Keratinocyte (primary cell): ENCODE results near the gene KCNJ3. TPM values are rescaled to one million over a fixed set of nuclear protein-coding genes. Genes with fewer than 3 reads are reported as not detected.

ENCODE experiments used
- DNase-seq: peaks from one replicate; pipeline ENCODE4 v3.0.0-alpha.2; 2011; ENCODE audit warnings: low read depth, missing footprints, low spot score
- FAIRE-seq: peaks from 2 replicates; lab custom pipeline; 2011; peaks lifted over from hg19 to GRCh38; lab: Jason Lieb, UNC
- H2AFZ ChIP-seq: 2 replicates; pipeline ENCODE4 v1.6.0; 2012; ENCODE audit warnings: low read length, control low read depth, inconsistent platforms; ENCODE audit not compliant: control insufficient read depth
- H3K27ac ChIP-seq: 2 replicates; pipeline ENCODE4 v1.5.1; 2011; ENCODE audit warnings: low read length; ENCODE audit not compliant: control insufficient read depth, insufficient read depth
- H3K27me3 ChIP-seq: 3 replicates; pipeline ENCODE4 v1.6.0; 2011; ENCODE audit warnings: low read length; ENCODE audit not compliant: control insufficient read depth, insufficient read depth; ENCODE audit errors: extremely low read depth
- H3K36me3 ChIP-seq, 2 experiments: 2 replicates in 1 of 2; 3 replicates in 1 of 2; pipeline ENCODE4 v1.5.1; 2011; ENCODE audit warnings: low read length in 2 of 2, mild to moderate bottlenecking in 1 of 2; ENCODE audit not compliant: control insufficient read depth in 2 of 2, insufficient read depth in 2 of 2; ENCODE audit errors: extremely low read depth in 1 of 2
- H3K4me1 ChIP-seq: 3 replicates; pipeline ENCODE4 v1.5.1; 2011; ENCODE audit warnings: low read length; ENCODE audit not compliant: control insufficient read depth, insufficient read depth; ENCODE audit errors: extremely low read depth
- H3K4me2 ChIP-seq: 3 replicates; pipeline ENCODE4 v1.6.0; 2011; ENCODE audit warnings: low read depth, low read length; ENCODE audit not compliant: control insufficient read depth, insufficient read depth; ENCODE audit errors: extremely low read depth
- H3K4me3 ChIP-seq, 3 experiments: fragments of 200-600 bp in 1 of 3; sonication (generic) in 1 of 3; 2 replicates in 2 of 3; 3 replicates in 1 of 3; pipeline ENCODE4 v1.5.1; 2011 to 2016; ENCODE audit warnings: low read length in 3 of 3, mild to moderate bottlenecking in 3 of 3, control low read depth in 2 of 3, inconsistent platforms in 1 of 3, low read depth in 1 of 3, mixed read lengths in 1 of 3, mixed run types in 1 of 3, moderate library complexity in 1 of 3; ENCODE audit not compliant: control insufficient read depth in 2 of 3, insufficient read depth in 2 of 3; ENCODE audit errors: extremely low read depth in 1 of 3
- H3K79me2 ChIP-seq: 2 replicates; pipeline ENCODE4 v1.6.0; 2012; ENCODE audit warnings: low read length; ENCODE audit not compliant: control insufficient read depth, insufficient read depth
- H3K9ac ChIP-seq: 3 replicates; pipeline ENCODE4 v1.6.0; 2011; ENCODE audit warnings: low read length; ENCODE audit not compliant: control insufficient read depth, insufficient read depth; ENCODE audit errors: extremely low read depth
- H3K9me1 ChIP-seq: 3 replicates; pipeline ENCODE4 v1.6.0; 2011; ENCODE audit warnings: low read length; ENCODE audit not compliant: control insufficient read depth, insufficient read depth; ENCODE audit errors: extremely low read depth
- H3K9me3 ChIP-seq: 2 replicates; pipeline ENCODE4 v1.5.1; 2012; ENCODE audit warnings: low read depth, low read length; ENCODE audit not compliant: control insufficient read depth
- H4K20me1 ChIP-seq: 3 replicates; pipeline ENCODE4 v1.6.0; 2011; ENCODE audit warnings: low read length; ENCODE audit not compliant: control insufficient read depth, insufficient read depth; ENCODE audit errors: extremely low read depth
- EZH2 ChIP-seq: IDR thresholded peaks from one replicate; pipeline ENCODE4 v1.6.1; 2012; ENCODE audit warnings: inconsistent platforms, mild to moderate bottlenecking, low read length, moderate library complexity
- dilution Hi-C: fragments of 300-500 bp; cut with MboI; formaldehyde crosslinking; loops from one replicate; pipeline ENCODE4 v1.7.0; 2020; ENCODE audit warnings: low sequenced_read_pairs; ENCODE audit not compliant: extremely low pct_ligation_motif_present
- polyA plus RNA-seq, 5 experiments: library from polyadenylated mRNA; depleted of rRNA in 3 of 5; stranded (reverse) in 3 of 5; stranded (forward) in 1 of 5; unstranded in 1 of 5; fragments of >200 nt; gene quantifications; 1 replicate in 1 of 5; 2 replicates in 3 of 5; 3 replicates in 1 of 5; pipeline versions ENCODE4 v1.2.1 to v1.2.3, GENCODE V29; 2011 to 2012; ENCODE audit warnings: missing spikeins in 2 of 5, low read depth in 1 of 5, low replicate concordance in 1 of 5
- TF ChIP-seq, protein P1 (sequence below), 3 experiments: IDR thresholded peaks in 1 of 3; conservative IDR thresholded peaks in 1 of 3; optimal IDR thresholded peaks in 1 of 3; 2 replicates in 2 of 3; 3 replicates in 1 of 3; pipeline versions ENCODE3 to v1.5.1; 2011; ENCODE audit warnings: low read length in 3 of 3, mild to moderate bottlenecking in 3 of 3, moderate library complexity in 2 of 3, control low read depth in 1 of 3, inconsistent platforms in 1 of 3; ENCODE audit not compliant: insufficient read depth in 2 of 3; ENCODE audit errors: extremely low read depth in 1 of 3

The KCNJ3 gene
- polyA plus RNA-seq, 1 donor (not counting 4 experiments of a cell fraction or from before 2014, with no cell fraction given): not detected

DNA sequence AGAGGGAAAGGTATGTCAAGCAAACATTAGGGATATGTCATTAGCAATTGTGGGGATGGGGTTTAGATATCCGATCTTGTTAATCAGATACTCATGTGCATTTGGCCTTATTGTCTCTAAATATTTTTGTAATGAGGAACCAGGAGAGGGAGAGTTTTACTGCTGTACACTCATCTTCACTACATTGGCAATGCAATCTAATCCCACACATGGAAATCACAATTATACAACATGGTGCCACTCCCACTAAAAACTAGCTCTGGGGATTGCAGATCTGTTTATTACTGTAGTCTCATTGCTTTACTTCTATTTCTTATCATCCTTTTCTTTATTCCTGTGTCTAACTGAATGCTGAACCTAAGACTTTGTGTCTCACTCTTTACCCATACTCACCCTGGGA lies 39.6 kb upstream of the KCNJ3 start:
- H3K9me3 ChIP-seq: no peaks in the 10 kb centered on the region
- FAIRE-seq (no peak), DNase-seq (no peak)
- no peak overlapping the region for H3K4me2 ChIP-seq
- no peaks in the 10 kb centered on the region for H4K20me1 ChIP-seq
- no peak overlapping the region for H3K9ac ChIP-seq
- no peaks in the 10 kb centered on the region for H3K79me2 ChIP-seq
- no peak overlapping the region for H3K27ac ChIP-seq
- H3K4me1 ChIP-seq: no peaks in the 10 kb centered on the region
- dilution Hi-C loops: no loop called here
- no peak overlapping the region for H2AFZ ChIP-seq
- TF ChIP-seq, protein P1, sequence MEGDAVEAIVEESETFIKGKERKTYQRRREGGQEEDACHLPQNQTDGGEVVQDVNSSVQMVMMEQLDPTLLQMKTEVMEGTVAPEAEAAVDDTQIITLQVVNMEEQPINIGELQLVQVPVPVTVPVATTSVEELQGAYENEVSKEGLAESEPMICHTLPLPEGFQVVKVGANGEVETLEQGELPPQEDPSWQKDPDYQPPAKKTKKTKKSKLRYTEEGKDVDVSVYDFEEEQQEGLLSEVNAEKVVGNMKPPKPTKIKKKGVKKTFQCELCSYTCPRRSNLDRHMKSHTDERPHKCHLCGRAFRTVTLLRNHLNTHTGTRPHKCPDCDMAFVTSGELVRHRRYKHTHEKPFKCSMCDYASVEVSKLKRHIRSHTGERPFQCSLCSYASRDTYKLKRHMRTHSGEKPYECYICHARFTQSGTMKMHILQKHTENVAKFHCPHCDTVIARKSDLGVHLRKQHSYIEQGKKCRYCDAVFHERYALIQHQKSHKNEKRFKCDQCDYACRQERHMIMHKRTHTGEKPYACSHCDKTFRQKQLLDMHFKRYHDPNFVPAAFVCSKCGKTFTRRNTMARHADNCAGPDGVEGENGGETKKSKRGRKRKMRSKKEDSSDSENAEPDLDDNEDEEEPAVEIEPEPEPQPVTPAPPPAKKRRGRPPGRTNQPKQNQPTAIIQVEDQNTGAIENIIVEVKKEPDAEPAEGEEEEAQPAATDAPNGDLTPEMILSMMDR (optimal IDR thresholded peaks at IDR 0.05 in 1 of 3, IDR thresholded peaks at IDR 0.05 in 1 of 3, conservative IDR thresholded peaks at IDR 0.05 in 1 of 3; ENCODE audit: extremely low read depth in 1 of 3, insufficient read depth in 2 of 3, low read length in 3 of 3): no peak
- no peak for TF ChIP-seq EZH2
- no peaks in the 10 kb centered on the region for H3K9me1 ChIP-seq
- H3K4me3 ChIP-seq: no peak overlapping the region
- H3K36me3 ChIP-seq: no peaks in the 10 kb centered on the region
- H3K27me3 ChIP-seq: no peaks in the 10 kb centered on the region

DNA sequence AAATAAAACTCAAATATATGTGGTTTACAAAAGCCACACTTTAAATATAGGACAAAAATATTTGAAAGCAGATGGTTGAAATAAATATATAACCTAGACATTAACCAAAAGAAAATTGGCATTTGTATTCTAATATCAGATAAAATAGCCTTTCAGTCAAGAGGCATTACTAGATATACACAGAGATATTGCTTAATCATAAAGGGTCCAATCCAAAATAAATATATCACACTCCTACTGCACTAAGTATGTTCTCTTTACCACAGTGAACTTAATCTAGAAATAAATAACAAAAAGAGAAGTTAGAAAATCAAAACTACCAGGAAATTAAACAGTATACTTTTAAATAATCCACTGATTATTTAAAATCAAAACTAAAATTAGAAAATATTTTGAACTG lies 34.2 kb upstream of the KCNJ3 start:
- Histone ChIP-seq H3K9me3 (no peaks in the 10 kb centered on the region), H3K9me1 (no peaks in the 10 kb centered on the region), H3K4me3 (no peak overlapping the region), H4K20me1 (no peaks in the 10 kb centered on the region), H3K79me2 (no peaks in the 10 kb centered on the region), H2AFZ (no peak overlapping the region), H3K4me1 (no peaks in the 10 kb centered on the region), H3K27ac (no peak overlapping the region), H3K36me3 (no peaks in the 10 kb centered on the region), H3K4me2 (no peak overlapping the region), H3K9ac (no peak overlapping the region), H3K27me3 (no peaks in the 10 kb centered on the region)
- dilution Hi-C loops: no loop called here
- FAIRE-seq: no peak
- TF ChIP-seq, protein P1 (optimal IDR thresholded peaks at IDR 0.05 in 1 of 3, IDR thresholded peaks at IDR 0.05 in 1 of 3, conservative IDR thresholded peaks at IDR 0.05 in 1 of 3; ENCODE audit: extremely low read depth in 1 of 3, insufficient read depth in 2 of 3, low read length in 3 of 3): no peak
- no peak for TF ChIP-seq EZH2
- no peak for DNase-seq
